ENCODE measurements around the gene ARHGEF12.

ARHGEF12 gene

GRCh38 chr11:120335908-120336640 is at the start of gene ARHGEF12:
Gene ARHGEF12, plus strand, starts transcription at chr11:120336413. Its CDS starts 831 bp downstream, at chr11:120337244.
- DNase-seq (ENCODE audit: extremely low read depth in 1 of 2, low read depth in 1 of 2): peak; percentile 71 to 73

DNA sequence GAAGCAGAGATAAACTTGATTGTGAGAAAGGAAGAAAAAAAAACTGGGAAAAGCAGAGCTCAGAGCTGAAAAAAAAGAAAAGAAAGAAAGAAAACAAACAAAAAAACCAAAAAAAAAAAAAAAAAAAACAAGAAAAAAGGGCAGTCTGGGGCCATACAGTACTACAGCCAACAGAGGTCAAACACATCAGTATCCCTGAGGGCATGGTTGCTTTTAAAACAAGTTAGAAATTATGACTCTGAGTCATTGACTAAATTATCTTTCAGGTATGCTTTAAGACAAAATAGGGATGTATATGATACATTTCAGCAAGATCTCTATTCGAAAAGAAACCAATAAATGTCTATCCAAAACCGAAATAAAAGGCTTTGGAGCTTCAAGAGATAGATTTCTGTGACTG is 48.2 kb upstream of the ARHGEF12 start:
- no peak for DNase-seq (ENCODE audit: extremely low read depth in 1 of 2, low read depth in 1 of 2)

GRCh38 chr11:120289426-120289825 is 46.8 kb upstream of the ARHGEF12 start:
- DNase-seq (ENCODE audit: extremely low read depth in 1 of 2, low read depth in 1 of 2): no peak

GRCh38 chr11:120290956-120291355 is 45.3 kb upstream of the ARHGEF12 start:
- no peak for DNase-seq (ENCODE audit: extremely low read depth in 1 of 2, low read depth in 1 of 2)

- no peak for DNase-seq (ENCODE audit: extremely low read depth in 1 of 2, low read depth in 1 of 2)
Measured at GRCh38 chr11:120293038-120293800, 43.0 kb upstream of the ARHGEF12 start.

GRCh38 chr11:120294096-120294495 is 42.1 kb upstream of the ARHGEF12 start:
- DNase-seq (ENCODE audit: extremely low read depth in 1 of 2, low read depth in 1 of 2): no peak

- no peak for DNase-seq (ENCODE audit: extremely low read depth in 1 of 2, low read depth in 1 of 2)
Measured at GRCh38 chr11:120295099-120295498, 41.1 kb upstream of the ARHGEF12 start.

- DNase-seq (ENCODE audit: extremely low read depth in 1 of 2, low read depth in 1 of 2): no peak
Measured at GRCh38 chr11:120296554-120296953, 39.7 kb upstream of the ARHGEF12 start.

GRCh38 chr11:120298461-120298860 is 37.8 kb upstream of the ARHGEF12 start:
- no peak for DNase-seq (ENCODE audit: extremely low read depth in 1 of 2, low read depth in 1 of 2)

- DNase-seq (ENCODE audit: extremely low read depth in 1 of 2, low read depth in 1 of 2): no peak
Measured at GRCh38 chr11:120302001-120302805, 34.0 kb upstream of the ARHGEF12 start.

DNA sequence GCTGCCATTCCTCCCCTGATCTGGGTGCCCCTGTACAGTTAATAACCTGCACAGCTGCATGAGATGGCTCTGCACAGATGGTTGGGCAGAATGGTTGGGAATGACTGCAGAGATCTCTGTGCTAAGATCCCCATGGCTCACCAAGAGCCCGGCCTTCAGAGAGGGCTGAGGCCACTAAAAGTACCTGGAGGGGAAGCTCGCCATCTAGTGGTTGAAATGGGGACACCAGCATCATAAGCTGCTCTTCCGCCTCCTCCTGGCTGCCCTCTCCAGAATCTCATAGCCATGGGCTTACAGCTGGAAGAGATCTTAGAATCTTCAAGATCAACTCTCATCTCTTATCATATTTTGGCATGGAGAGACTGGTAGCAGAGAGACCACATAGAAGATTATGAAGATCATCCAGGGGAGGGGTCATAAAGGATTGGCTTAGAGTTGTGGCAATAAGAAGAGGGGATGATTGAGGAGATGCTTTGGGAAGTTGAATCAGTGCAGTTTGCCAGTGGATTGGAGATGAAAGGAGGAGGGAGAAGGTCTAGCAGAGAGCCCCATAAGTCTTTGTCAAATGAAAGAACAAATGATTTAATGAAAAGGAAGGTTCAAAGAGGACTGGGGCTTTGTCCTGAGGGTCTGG is 33.1 kb upstream of the ARHGEF12 start:
- DNase-seq (ENCODE audit: extremely low read depth in 1 of 2, low read depth in 1 of 2): no peak

DNA sequence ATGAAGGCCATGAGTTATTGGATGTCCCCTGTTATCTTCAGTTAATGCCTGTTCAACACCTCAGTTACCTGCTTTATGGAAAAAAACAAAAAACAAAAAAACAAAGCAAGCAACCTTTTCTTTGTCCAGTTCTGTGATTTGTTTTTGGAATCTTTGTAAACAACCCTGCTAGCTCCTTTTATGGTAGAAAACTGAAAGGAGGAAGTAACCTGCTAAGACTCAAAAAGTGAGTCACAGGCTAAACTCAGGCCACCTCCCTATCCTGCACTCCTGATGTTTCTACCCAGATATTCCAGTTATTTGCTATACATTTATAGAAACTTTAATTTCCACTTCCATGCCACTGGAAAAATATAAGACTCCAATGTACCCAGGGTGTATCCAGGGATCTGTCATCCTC is 31.7 kb upstream of the ARHGEF12 start:
- no peak for DNase-seq (ENCODE audit: extremely low read depth in 1 of 2, low read depth in 1 of 2)

- DNase-seq (ENCODE audit: extremely low read depth in 1 of 2, low read depth in 1 of 2): no peak
Measured at GRCh38 chr11:120305286-120305685, 30.9 kb upstream of the ARHGEF12 start.

GRCh38 chr11:120306519-120307242 is 29.5 kb upstream of the ARHGEF12 start:
- DNase-seq (ENCODE audit: extremely low read depth in 1 of 2, low read depth in 1 of 2): no peak

- DNase-seq (ENCODE audit: extremely low read depth in 1 of 2, low read depth in 1 of 2): no peak
Measured at GRCh38 chr11:120307476-120307875, 28.7 kb upstream of the ARHGEF12 start.

DNA sequence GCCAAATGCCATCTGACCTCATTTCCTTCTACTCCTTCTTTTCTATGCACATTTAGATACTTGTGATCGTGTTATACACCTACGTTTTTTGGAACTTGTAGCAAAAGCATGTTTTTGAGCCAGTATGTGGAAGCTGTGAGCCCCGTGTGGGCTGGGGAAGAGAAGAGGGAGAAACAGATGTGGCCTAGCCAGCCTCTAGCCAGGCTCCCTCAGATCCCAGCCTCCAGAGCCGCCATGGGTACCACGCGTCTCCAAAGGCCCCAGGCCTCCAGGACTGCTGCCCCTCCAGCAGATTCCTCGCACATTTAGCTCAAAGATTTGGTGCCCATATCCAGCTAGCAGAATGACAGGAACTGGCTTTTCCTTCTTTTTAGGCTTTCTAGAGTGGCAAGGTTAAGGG is 28.1 kb upstream of the ARHGEF12 start:
- no peak for DNase-seq (ENCODE audit: extremely low read depth in 1 of 2, low read depth in 1 of 2)

DNA sequence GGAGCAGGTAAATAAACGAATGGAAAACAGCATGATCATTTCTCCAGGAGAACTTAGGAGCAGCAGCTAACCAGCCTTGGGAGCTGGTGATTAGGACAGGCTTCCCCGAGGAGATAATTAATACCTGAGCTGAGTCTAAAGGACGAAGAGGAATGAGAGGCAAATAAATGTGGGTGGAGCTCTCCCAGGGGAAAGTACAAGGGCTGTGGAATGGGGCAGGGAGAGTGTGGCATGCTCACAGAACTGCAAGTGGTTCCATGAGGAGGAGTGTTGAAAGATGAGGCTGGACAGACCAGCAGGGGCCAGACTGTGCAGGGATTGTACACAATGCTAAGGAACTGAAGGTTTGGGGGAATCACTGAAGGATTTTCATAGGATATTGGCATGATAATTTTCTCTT is 25.3 kb upstream of the ARHGEF12 start:
- DNase-seq (ENCODE audit: extremely low read depth in 1 of 2, low read depth in 1 of 2): no peak

DNA sequence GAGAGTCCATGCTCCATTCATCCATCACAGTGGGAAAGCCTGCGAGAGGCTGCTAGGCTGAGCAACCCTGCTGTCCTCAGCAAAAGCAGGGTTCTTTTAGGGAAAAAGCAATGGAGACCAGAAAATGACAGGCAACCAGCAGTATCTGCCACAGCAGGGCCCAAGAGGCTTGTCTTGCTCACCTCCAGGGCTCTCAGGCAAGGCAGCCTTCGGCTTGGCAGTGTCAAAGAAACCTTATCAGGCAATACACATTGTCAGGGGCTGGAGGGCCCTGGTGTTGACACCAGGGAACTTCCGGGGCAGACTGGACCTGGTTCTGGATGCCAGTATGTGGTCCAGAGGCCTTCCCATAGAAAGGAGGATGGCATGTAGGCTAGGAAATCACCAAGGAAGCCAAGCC is 21.4 kb upstream of the ARHGEF12 start:
- DNase-seq (ENCODE audit: extremely low read depth in 1 of 2, low read depth in 1 of 2): no peak

DNA sequence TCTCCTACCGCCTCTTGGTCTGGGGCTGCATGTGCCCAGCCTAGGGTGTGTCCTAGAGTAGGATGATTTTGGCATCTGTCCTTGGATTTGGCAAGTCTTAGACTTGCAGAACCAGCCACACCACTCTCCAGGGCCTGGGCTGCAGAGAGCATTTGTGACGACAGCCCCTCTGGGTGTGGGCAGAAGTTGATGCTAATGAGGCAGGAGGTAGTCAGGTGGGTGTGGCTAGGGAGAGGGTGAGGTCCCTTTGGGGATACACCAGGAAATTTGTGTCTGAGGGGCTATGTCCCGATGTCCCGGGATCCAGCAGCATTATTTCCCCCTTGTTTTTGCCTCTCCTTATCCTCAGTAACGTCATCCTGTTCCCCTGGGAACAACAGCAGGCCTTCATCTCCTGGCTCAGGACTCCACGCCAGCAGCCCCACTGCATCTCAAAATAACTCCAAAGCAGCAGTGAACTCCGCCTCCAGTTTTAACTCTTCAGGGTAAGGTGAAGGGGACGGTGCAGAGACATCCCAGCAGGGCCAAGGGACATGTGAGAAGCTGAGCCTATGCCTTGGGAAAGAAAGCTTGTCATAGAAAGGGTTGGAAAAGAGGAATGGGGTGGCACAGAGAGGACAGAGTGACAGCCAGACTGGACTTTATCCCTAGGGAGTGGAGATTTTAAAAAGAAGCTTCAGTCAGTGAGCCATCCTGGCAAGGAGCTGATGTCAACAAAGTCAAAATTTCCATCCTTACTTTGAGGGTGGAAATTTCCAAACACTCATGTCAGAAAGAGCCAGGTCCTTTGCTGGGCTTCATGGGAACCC is 19.1 kb upstream of the ARHGEF12 start:
- no peak for DNase-seq (ENCODE audit: extremely low read depth in 1 of 2, low read depth in 1 of 2)
